Activated CD4-positive, alpha-beta T cell treated with anti-CD3 and anti-CD28 coated beads, Interleukin-2, amount 10 ng/mL, durations not matched to agents 24 days and 14 days (primary cell): ENCODE results near the gene KLRC2. TPM values are rescaled to one million over a fixed set of nuclear protein-coding genes. Genes with fewer than 3 reads are reported as not detected.
"Not testable (repeated sequence)": the region's sequence is repeated elsewhere in the genome, so short reads cannot be mapped to it uniquely, and the experiment has no call there.

Experiments used
- DNase-seq: peaks from one replicate; pipeline ENCODE4 v3.0.0; 2022
- H3K27ac Mint-ChIP-seq: one replicate; pipeline ENCODE4 v1.8.0; 2022; ENCODE audit warnings: mild to moderate bottlenecking, mixed read lengths
- H3K27me3 Mint-ChIP-seq: one replicate; pipeline ENCODE4 v1.8.0; 2022; ENCODE audit warnings: mixed read lengths
- H3K36me3 Mint-ChIP-seq: one replicate; pipeline ENCODE4 v1.8.0; 2022; ENCODE audit warnings: low read depth, mild to moderate bottlenecking, mixed read lengths
- H3K4me1 Mint-ChIP-seq: one replicate; pipeline ENCODE4 v1.8.0; 2021; ENCODE audit warnings: mixed read lengths
- H3K4me3 Mint-ChIP-seq: one replicate; pipeline ENCODE4 v1.8.0; 2022; ENCODE audit warnings: mild to moderate bottlenecking, moderate library complexity, mixed read lengths
- H3K9me3 Mint-ChIP-seq: one replicate; pipeline ENCODE4 v1.8.0; 2021; ENCODE audit warnings: mixed read lengths
- intact Hi-C: fragments of 100-400 bp; cut with micrococcal nuclease; formaldehyde crosslinking; loops from one replicate; pipeline ENCODE4 v1.15.1; 2023
- total RNA-seq: library from RNA; stranded (reverse); gene quantifications from 2 replicates; pipeline ENCODE4 v1.2.3, GENCODE V29; 2022

The KLRC2 gene
- total RNA-seq, result not detected in 2 replicates

- H3K36me3 Mint-ChIP-seq, H3K4me1 Mint-ChIP-seq, H3K4me3 Mint-ChIP-seq, DNase-seq, H3K27ac Mint-ChIP-seq, H3K9me3 Mint-ChIP-seq, intact Hi-C loops, H3K27me3 Mint-ChIP-seq: not testable (repeated sequence)
Measured at GRCh38 chr12:10435816-10436215, at the start of gene KLRC2. Gene KLRC2, minus strand, starts transcription at chr12:10436010. Its CDS starts 24 bp downstream, at chr12:10435986.

GRCh38 chr12:10481901-10482300 lies 46.1 kb upstream of the KLRC2 start:
- H3K9me3 Mint-ChIP-seq, H3K36me3 Mint-ChIP-seq: not testable (repeated sequence)

GRCh38 chr12:10472808-10473207 lies 37.0 kb upstream of the KLRC2 start:
- H3K4me1 Mint-ChIP-seq, intact Hi-C loops, H3K27ac Mint-ChIP-seq, H3K9me3 Mint-ChIP-seq, H3K27me3 Mint-ChIP-seq, H3K4me3 Mint-ChIP-seq, H3K36me3 Mint-ChIP-seq, DNase-seq: not testable (repeated sequence)

More at GRCh38 chr12:10481901-10482300, 46.1 kb upstream of the KLRC2 start:
- intact Hi-C loops, H3K4me1 Mint-ChIP-seq, H3K27me3 Mint-ChIP-seq, H3K4me3 Mint-ChIP-seq, DNase-seq, H3K27ac Mint-ChIP-seq: not testable (repeated sequence)

- no peak for DNase-seq
- no peaks in the 10 kb centered on the region for H3K36me3 Mint-ChIP-seq
- H3K27ac Mint-ChIP-seq, result no peak overlapping the region
- H3K9me3 Mint-ChIP-seq, result no peaks in the 10 kb centered on the region
- H3K4me1 Mint-ChIP-seq, result no peaks in the 10 kb centered on the region
- H3K27me3 Mint-ChIP-seq, result no peaks in the 10 kb centered on the region
- intact Hi-C loops, result no loop called here
- H3K4me3 Mint-ChIP-seq, result no peak overlapping the region
Measured at GRCh38 chr12:10469701-10470100, 33.9 kb upstream of the KLRC2 start.

GRCh38 chr12:10466311-10466710 lies 30.5 kb upstream of the KLRC2 start:
- Mint-ChIP-seq H3K36me3 (no peaks in the 10 kb centered on the region), H3K27ac (no peak overlapping the region), H3K9me3 (peaks cover 14% of the 10 kb centered on the region), H3K27me3 (peaks cover 5% of the 10 kb centered on the region), H3K4me1 (no peaks in the 10 kb centered on the region), H3K4me3 (no peak overlapping the region)
- no peak for DNase-seq
- intact Hi-C loops, result no loop called here

GRCh38 chr12:10457760-10458159 lies 21.9 kb upstream of the KLRC2 start:
- intact Hi-C loops, result no loop called here
- Mint-ChIP-seq H3K4me1 (no peaks in the 10 kb centered on the region), H3K36me3 (no peaks in the 10 kb centered on the region), H3K27me3 (peaks cover 3% of the 10 kb centered on the region), H3K9me3 (peaks cover 33% of the 10 kb centered on the region), H3K27ac (no peak overlapping the region), H3K4me3 (no peak overlapping the region)
- DNase-seq, result no peak

GRCh38 chr12:10456856-10457255 lies 21.0 kb upstream of the KLRC2 start:
- Mint-ChIP-seq H3K36me3 (no peaks in the 10 kb centered on the region), H3K4me3 (no peak overlapping the region), H3K9me3 (peaks cover 24% of the 10 kb centered on the region), H3K4me1 (no peaks in the 10 kb centered on the region), H3K27ac (no peak overlapping the region), H3K27me3 (peaks cover 2% of the 10 kb centered on the region)
- intact Hi-C loops, result no loop called here
- DNase-seq, result no peak

- intact Hi-C loops, result no loop called here
- H3K4me1 Mint-ChIP-seq, result no peaks in the 10 kb centered on the region
Measured at GRCh38 chr12:10455766-10456165, 20.0 kb upstream of the KLRC2 start.

GRCh38 chr12:10454531-10454930 lies 18.7 kb upstream of the KLRC2 start:
- H3K4me1 Mint-ChIP-seq, result no peaks in the 10 kb centered on the region
- intact Hi-C loops, result no loop called here
- H3K27me3 Mint-ChIP-seq, result no peaks in the 10 kb centered on the region
- H3K27ac Mint-ChIP-seq, result no peak overlapping the region
- no peaks in the 10 kb centered on the region for H3K36me3 Mint-ChIP-seq
- no peak for DNase-seq
- H3K9me3 Mint-ChIP-seq, result peaks cover 17% of the 10 kb centered on the region
- no peak overlapping the region for H3K4me3 Mint-ChIP-seq

More at GRCh38 chr12:10455766-10456165, 20.0 kb upstream of the KLRC2 start:
- no peak overlapping the region for H3K4me3 Mint-ChIP-seq
- H3K27me3 Mint-ChIP-seq, result peaks cover 2% of the 10 kb centered on the region
- peaks cover 21% of the 10 kb centered on the region for H3K9me3 Mint-ChIP-seq
- H3K27ac Mint-ChIP-seq, result no peak overlapping the region
- H3K36me3 Mint-ChIP-seq, result no peaks in the 10 kb centered on the region
- DNase-seq, result no peak

- no peaks in the 10 kb centered on the region for H3K4me1 Mint-ChIP-seq
- intact Hi-C loops, result no loop called here
- DNase-seq, result no peak
- H3K27me3 Mint-ChIP-seq, result no peaks in the 10 kb centered on the region
- H3K27ac Mint-ChIP-seq, result no peak within 1 kb of the TSS
- peaks cover 17% of the 10 kb centered on the region for H3K9me3 Mint-ChIP-seq
- H3K4me3 Mint-ChIP-seq, result no peak within 1 kb of the TSS
- no peaks in the 10 kb centered on the region for H3K36me3 Mint-ChIP-seq
Measured at GRCh38 chr12:10453156-10453555, 17.3 kb upstream of the KLRC2 start, which contains the start of gene KLRC1. Gene KLRC1, minus strand, starts transcription at chr12:10453377. Its CDS starts 2,221 bp downstream, at chr12:10451156.

- Mint-ChIP-seq H3K36me3 (no peaks in the 10 kb centered on the region), H3K9me3 (no peaks in the 10 kb centered on the region), H3K4me3 (no peak overlapping the region), H3K27me3 (no peaks in the 10 kb centered on the region), H3K27ac (no peak overlapping the region), H3K4me1 (no peaks in the 10 kb centered on the region)
- intact Hi-C loops, result no loop called here
- DNase-seq, result no peak
Measured at GRCh38 chr12:10448236-10448635, 12.4 kb upstream of the KLRC2 start.

GRCh38 chr12:10446052-10446451 lies 10.2 kb upstream of the KLRC2 start:
- H3K9me3 Mint-ChIP-seq, intact Hi-C loops, H3K4me3 Mint-ChIP-seq, H3K27ac Mint-ChIP-seq, H3K27me3 Mint-ChIP-seq, DNase-seq, H3K4me1 Mint-ChIP-seq, H3K36me3 Mint-ChIP-seq: not testable (repeated sequence)

- H3K27me3 Mint-ChIP-seq, H3K4me1 Mint-ChIP-seq, intact Hi-C loops, H3K36me3 Mint-ChIP-seq, DNase-seq, H3K4me3 Mint-ChIP-seq, H3K9me3 Mint-ChIP-seq, H3K27ac Mint-ChIP-seq: not testable (repeated sequence)
Measured at GRCh38 chr12:10441144-10441543, 5.3 kb upstream of the KLRC2 start.

GRCh38 chr12:10439608-10440274 lies 3.9 kb upstream of the KLRC2 start:
- H3K9me3 Mint-ChIP-seq, H3K4me1 Mint-ChIP-seq, H3K27me3 Mint-ChIP-seq, DNase-seq, H3K4me3 Mint-ChIP-seq, intact Hi-C loops, H3K27ac Mint-ChIP-seq, H3K36me3 Mint-ChIP-seq: not testable (repeated sequence)

GRCh38 chr12:10437601-10438000 lies 1.8 kb upstream of the KLRC2 start:
- H3K27ac Mint-ChIP-seq, H3K27me3 Mint-ChIP-seq: not testable (repeated sequence)

More at GRCh38 chr12:10437601-10438000, 1.8 kb upstream of the KLRC2 start:
- DNase-seq, H3K4me1 Mint-ChIP-seq, intact Hi-C loops, H3K9me3 Mint-ChIP-seq, H3K4me3 Mint-ChIP-seq, H3K36me3 Mint-ChIP-seq: not testable (repeated sequence)
